Measurements from ENCODE around the gene TXNDC2. TPM values are rescaled to one million over a fixed set of nuclear protein-coding genes. Genes with fewer than 3 reads are reported as not detected.

Gene TXNDC2
- total RNA-seq = not detected in 2 replicates
- polyA plus RNA-seq = 0.11 and 0.15 TPM in 2 replicates
- polyA plus RNA-seq (2012) = 0.06 and 0.12 TPM in 2 replicates
- not detected in 2 replicates for polyA minus RNA-seq (ENCODE audit: low replicate concordance)

DNA sequence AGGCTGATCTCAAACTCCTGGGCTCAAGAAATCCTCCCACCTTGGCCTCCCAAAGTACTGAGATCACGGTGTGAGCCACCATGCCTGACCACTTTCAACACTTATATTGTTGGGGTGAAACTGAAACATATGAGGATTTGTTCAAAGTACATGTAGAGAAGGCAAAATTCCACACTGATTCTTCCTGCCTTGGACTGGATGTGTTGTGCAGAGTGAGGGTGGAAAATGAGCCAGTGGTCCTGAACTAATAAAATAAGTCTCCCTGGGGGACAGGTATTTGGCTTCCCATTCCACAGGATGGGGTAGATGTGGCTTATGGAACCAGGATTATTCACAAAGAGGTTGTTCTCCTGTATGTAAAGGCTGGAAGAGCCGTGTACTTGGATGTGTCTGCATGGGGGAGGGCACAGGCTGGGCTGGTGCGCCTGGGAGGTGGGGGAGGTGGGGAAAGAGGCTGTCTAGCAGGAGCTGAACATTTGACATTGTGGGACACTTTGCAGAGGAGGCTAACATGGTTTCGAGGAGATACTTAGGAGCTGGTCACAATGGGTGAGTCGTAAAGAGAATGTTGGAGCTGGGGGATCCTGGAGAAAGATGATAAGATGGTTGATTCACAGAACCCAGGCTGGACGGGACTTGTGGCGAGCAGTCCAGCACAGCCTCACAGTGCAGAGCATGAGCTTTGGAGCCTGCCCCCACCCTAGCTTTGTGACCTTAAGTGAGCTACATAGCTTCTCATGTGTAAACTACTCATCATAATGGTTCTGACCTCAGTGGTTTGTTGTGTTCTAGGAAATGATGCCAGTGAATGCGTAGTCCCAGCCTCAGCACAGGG lies at the start of gene TXNDC2:
TXNDC2 (plus strand) TSS at position 804 of the 835 bp plus-strand sequence. CDS start 708 bp downstream, outside the sequence.
- no peaks in the 10 kb centered on the region for H3K27me3 ChIP-seq (ENCODE audit: control insufficient read depth, insufficient read depth, low read length)
- no peak within 1 kb of the TSS for H3K4me3 ChIP-seq (replicated peaks in 1 of 4; ENCODE audit: control extremely low read depth in 1 of 4, insufficient read depth in 1 of 4, low read depth in 3 of 4, low read length in 4 of 4)
- H3K4me1 ChIP-seq (ENCODE audit: control insufficient read depth, extremely low read depth, insufficient read depth, low read length) = no peaks in the 10 kb centered on the region
- H3K9ac ChIP-seq (ENCODE audit: insufficient read depth, low read length) = no peak within 1 kb of the TSS
- no peak within 1 kb of the TSS for H3K27ac ChIP-seq (ENCODE audit: insufficient read depth, low read length)
- H3K79me2 ChIP-seq (ENCODE audit: control insufficient read depth, insufficient read depth, low read length) = no peaks in the 10 kb centered on the region
- H4K20me1 ChIP-seq (ENCODE audit: control insufficient read depth, extremely low read depth, insufficient read depth, low read length) = no peaks in the 10 kb centered on the region
- peak; percentile 25 to 38 for DNase-seq (ENCODE audit: low read depth in 2 of 2)
- TF ChIP-seq EZH2 (IDR thresholded peaks at IDR 0.05; ENCODE audit: low read length, missing control alignments) = no peak
- TF ChIP-seq, protein P1, sequence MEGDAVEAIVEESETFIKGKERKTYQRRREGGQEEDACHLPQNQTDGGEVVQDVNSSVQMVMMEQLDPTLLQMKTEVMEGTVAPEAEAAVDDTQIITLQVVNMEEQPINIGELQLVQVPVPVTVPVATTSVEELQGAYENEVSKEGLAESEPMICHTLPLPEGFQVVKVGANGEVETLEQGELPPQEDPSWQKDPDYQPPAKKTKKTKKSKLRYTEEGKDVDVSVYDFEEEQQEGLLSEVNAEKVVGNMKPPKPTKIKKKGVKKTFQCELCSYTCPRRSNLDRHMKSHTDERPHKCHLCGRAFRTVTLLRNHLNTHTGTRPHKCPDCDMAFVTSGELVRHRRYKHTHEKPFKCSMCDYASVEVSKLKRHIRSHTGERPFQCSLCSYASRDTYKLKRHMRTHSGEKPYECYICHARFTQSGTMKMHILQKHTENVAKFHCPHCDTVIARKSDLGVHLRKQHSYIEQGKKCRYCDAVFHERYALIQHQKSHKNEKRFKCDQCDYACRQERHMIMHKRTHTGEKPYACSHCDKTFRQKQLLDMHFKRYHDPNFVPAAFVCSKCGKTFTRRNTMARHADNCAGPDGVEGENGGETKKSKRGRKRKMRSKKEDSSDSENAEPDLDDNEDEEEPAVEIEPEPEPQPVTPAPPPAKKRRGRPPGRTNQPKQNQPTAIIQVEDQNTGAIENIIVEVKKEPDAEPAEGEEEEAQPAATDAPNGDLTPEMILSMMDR (conservative IDR thresholded peaks at IDR 0.05 in 1 of 2, IDR thresholded peaks at IDR 0.05 in 1 of 2; ENCODE audit: low read depth in 1 of 2, low read length in 2 of 2) = no peak
- no peak within 1 kb of the TSS for H2AFZ ChIP-seq (ENCODE audit: low read length)
- H3K9me3 ChIP-seq (ENCODE audit: control insufficient read depth, insufficient read depth, low read depth, low read length) = no peaks in the 10 kb centered on the region
- H3K4me2 ChIP-seq (ENCODE audit: extremely low read depth, insufficient read depth, low read length) = no peak within 1 kb of the TSS
- no peaks in the 10 kb centered on the region for H3K36me3 ChIP-seq (ENCODE audit: control insufficient read depth, insufficient read depth, low read length)

DNA sequence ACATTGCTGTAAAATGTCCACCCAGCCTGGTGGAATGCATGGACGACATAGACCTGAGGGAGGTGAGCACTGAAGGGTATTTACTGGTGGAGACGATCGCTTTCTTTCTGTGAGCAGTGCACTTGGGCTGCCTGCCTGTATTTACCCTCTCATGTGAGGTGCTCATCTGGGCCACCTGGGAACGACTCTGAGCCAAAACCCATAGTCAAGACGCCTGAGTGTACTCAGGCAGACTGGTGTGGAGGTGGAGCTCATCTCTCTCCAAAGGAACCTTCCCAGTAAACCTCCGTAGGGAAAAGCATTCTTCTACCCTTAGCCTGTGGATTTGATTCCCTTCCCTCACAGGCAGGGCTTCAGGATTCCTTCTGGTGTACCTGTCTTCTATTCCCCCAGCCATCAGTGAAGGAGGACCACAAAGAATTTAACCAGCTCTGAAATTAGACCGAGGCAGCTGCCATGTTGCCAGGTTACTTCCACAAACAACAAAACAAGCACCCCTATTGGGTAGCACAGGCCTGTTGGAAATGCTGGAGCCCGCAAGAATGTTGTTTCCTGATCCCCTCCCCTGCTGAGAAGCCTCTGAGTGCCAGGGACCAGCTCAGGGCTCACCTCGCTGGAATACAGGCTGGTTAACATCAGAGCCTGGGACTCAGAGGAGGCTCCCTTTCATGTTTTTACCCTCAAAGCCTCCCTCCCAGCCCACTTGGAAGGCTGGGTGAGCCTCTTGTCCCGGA lies 47.5 kb upstream of the TXNDC2 start:
- Histone ChIP-seq H2AFZ (ENCODE audit: low read length) (no peak overlapping the region), H3K9me3 (ENCODE audit: control insufficient read depth, insufficient read depth, low read depth, low read length) (no peaks in the 10 kb centered on the region), H3K36me3 (ENCODE audit: control insufficient read depth, insufficient read depth, low read length) (no peaks in the 10 kb centered on the region), H3K79me2 (ENCODE audit: control insufficient read depth, insufficient read depth, low read length) (no peaks in the 10 kb centered on the region), H3K4me2 (ENCODE audit: extremely low read depth, insufficient read depth, low read length) (no peak overlapping the region), H3K27me3 (ENCODE audit: control insufficient read depth, insufficient read depth, low read length) (no peaks in the 10 kb centered on the region), H3K9ac (ENCODE audit: insufficient read depth, low read length) (no peak overlapping the region), H3K27ac (ENCODE audit: insufficient read depth, low read length) (no peak overlapping the region), H3K4me3 (replicated peaks in 1 of 4; ENCODE audit: control extremely low read depth in 1 of 4, insufficient read depth in 1 of 4, low read depth in 3 of 4, low read length in 4 of 4) (no peak overlapping the region), H4K20me1 (ENCODE audit: control insufficient read depth, extremely low read depth, insufficient read depth, low read length) (no peaks in the 10 kb centered on the region), H3K4me1 (ENCODE audit: control insufficient read depth, extremely low read depth, insufficient read depth, low read length) (no peaks in the 10 kb centered on the region)
- TF ChIP-seq EZH2 (IDR thresholded peaks at IDR 0.05; ENCODE audit: low read length, missing control alignments) = no peak
- TF ChIP-seq, protein P1 (conservative IDR thresholded peaks at IDR 0.05 in 1 of 2, IDR thresholded peaks at IDR 0.05 in 1 of 2; ENCODE audit: low read depth in 1 of 2, low read length in 2 of 2) = no peak
- DNase-seq (ENCODE audit: low read depth in 2 of 2) = peak in 1 of 2 donors; percentile 83

DNA sequence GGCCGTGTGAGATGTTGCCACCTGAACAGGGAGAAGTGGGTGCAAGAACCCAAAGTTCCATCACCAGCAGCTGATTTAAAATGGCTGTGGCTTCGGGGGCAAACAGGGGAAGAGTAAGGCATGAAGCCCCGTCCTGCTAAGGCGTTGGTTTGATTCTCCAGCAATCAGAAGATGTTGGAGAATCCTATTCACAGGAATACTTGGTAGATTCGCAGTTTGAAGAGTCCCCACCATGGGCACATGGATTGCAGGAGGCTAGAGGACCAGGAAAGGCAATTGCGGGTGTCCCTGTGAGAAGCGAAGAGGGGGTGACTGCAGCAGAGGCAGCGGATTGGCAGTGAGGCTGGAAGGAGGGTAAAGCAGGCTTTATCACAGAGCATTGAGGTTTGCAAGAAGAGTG lies 46.6 kb upstream of the TXNDC2 start:
- Histone ChIP-seq H3K9me3 (ENCODE audit: control insufficient read depth, insufficient read depth, low read depth, low read length) (no peaks in the 10 kb centered on the region), H3K27me3 (ENCODE audit: control insufficient read depth, insufficient read depth, low read length) (no peaks in the 10 kb centered on the region), H3K4me3 (replicated peaks in 1 of 4; ENCODE audit: control extremely low read depth in 1 of 4, insufficient read depth in 1 of 4, low read depth in 3 of 4, low read length in 4 of 4) (no peak overlapping the region), H4K20me1 (ENCODE audit: control insufficient read depth, extremely low read depth, insufficient read depth, low read length) (no peaks in the 10 kb centered on the region), H3K4me1 (ENCODE audit: control insufficient read depth, extremely low read depth, insufficient read depth, low read length) (no peaks in the 10 kb centered on the region), H3K9ac (ENCODE audit: insufficient read depth, low read length) (no peak overlapping the region), H3K36me3 (ENCODE audit: control insufficient read depth, insufficient read depth, low read length) (no peaks in the 10 kb centered on the region), H3K79me2 (ENCODE audit: control insufficient read depth, insufficient read depth, low read length) (no peaks in the 10 kb centered on the region), H3K4me2 (ENCODE audit: extremely low read depth, insufficient read depth, low read length) (no peak overlapping the region), H3K27ac (ENCODE audit: insufficient read depth, low read length) (no peak overlapping the region), H2AFZ (ENCODE audit: low read length) (no peak overlapping the region)
- no peak for DNase-seq (ENCODE audit: low read depth in 2 of 2)
- TF ChIP-seq, protein P1 (conservative IDR thresholded peaks at IDR 0.05 in 1 of 2, IDR thresholded peaks at IDR 0.05 in 1 of 2; ENCODE audit: low read depth in 1 of 2, low read length in 2 of 2) = no peak
- no peak for TF ChIP-seq EZH2 (IDR thresholded peaks at IDR 0.05; ENCODE audit: low read length, missing control alignments)
